Peyer's patch (tissue), 4 donors: ENCODE results near the gene PIK3R5. TPM values are rescaled to one million over a fixed set of nuclear protein-coding genes. Genes with fewer than 3 reads are reported as not detected.

Experiments used
- DNase-seq, 3 donors: peaks; one replicate each; pipeline ENCODE4 v3.0.0-alpha.2; 2017 to 2019
- H3K27ac ChIP-seq, 4 donors: fragments of 200-600 bp; sonication (generic); one replicate each; pipeline ENCODE4 v1.5.1; 2016 to 2019
- H3K27me3 ChIP-seq, 2 donors: fragments of 200-600 bp; sonication (generic); one replicate each; pipeline ENCODE4 v1.5.1; 2019
- H3K36me3 ChIP-seq, 3 donors: fragments of 200-600 bp; sonication (generic); one replicate each; pipeline ENCODE4 v1.5.1; 2016 to 2019
- H3K4me1 ChIP-seq, 4 donors: fragments of 200-600 bp; sonication (generic); one replicate each; pipeline ENCODE4 v1.5.1; 2016 to 2019
- H3K4me3 ChIP-seq, 4 donors: fragments of 200-600 bp; sonication (generic); 1 replicate in 3 of 4; 2 replicates in 1 of 4; pipeline ENCODE4 v1.5.1; 2016 to 2019; ENCODE audit warnings: mild to moderate bottlenecking in 1 of 4
- H3K9me3 ChIP-seq, 4 donors: fragments of 200-600 bp; sonication (generic); one replicate each; pipeline ENCODE4 v1.5.1; 2016 to 2019; ENCODE audit warnings: mild to moderate bottlenecking in 1 of 4
- CTCF ChIP-seq, 6 experiments: fragments of 450-650 bp in 4 of 6; fragments of 200-600 bp in 2 of 6; sonication (generic) in 1 of 6; IDR thresholded peaks; one replicate each; pipeline ENCODE4 v1.5.1; 2017 to 2019; ENCODE audit warnings: antibody characterized with exemption in 6 of 6, mild to moderate bottlenecking in 3 of 6, moderate library complexity in 1 of 6
- POLR2A ChIP-seq, 2 donors: fragments of 450-650 bp; IDR thresholded peaks; one replicate each; pipeline ENCODE4 v1.5.1; 2017; ENCODE audit warnings: antibody characterized with exemption in 2 of 2, mild to moderate bottlenecking in 2 of 2, moderate library complexity in 2 of 2
- total RNA-seq, 4 donors: library from RNA; depleted of rRNA; stranded (reverse); fragments of >200 nt; gene quantifications; one replicate each; pipeline ENCODE4 v1.1.0, GENCODE V29; 2016

PIK3R5 gene
- total RNA-seq, 4 donors from 2014 or later, result 6.3 to 74.3 (median 10.3) TPM

- Histone ChIP-seq H3K27me3 (peaks cover 0 to 5% of the 10 kb centered on the region in 2 donors), H3K36me3 (no peaks in the 10 kb centered on the region), H3K4me1 (no peaks in the 10 kb centered on the region), H3K4me3 (no peak overlapping the region), H3K9me3 (no peaks in the 10 kb centered on the region), H3K27ac (no peak overlapping the region)
- no peak for DNase-seq
- TF ChIP-seq POLR2A (IDR thresholded peaks at IDR 0.05), result no peak
- TF ChIP-seq CTCF (IDR thresholded peaks at IDR 0.05), result no peak
Observed at GRCh38 chr17:8875436-8875835, 90.1 kb downstream of the PIK3R5 start.

GRCh38 chr17:8873801-8874715, 91.4 kb downstream of the PIK3R5 start:
- TF ChIP-seq CTCF (IDR thresholded peaks at IDR 0.05) (no peak), POLR2A (IDR thresholded peaks at IDR 0.05) (no peak)
- Histone ChIP-seq H3K4me3 (no peak overlapping the region), H3K36me3 (no peaks in the 10 kb centered on the region), H3K9me3 (no peaks in the 10 kb centered on the region), H3K27me3 (peaks cover 0 to 5% of the 10 kb centered on the region in 2 donors), H3K27ac (no peak overlapping the region), H3K4me1 (no peaks in the 10 kb centered on the region)
- DNase-seq, result no peak

DNA sequence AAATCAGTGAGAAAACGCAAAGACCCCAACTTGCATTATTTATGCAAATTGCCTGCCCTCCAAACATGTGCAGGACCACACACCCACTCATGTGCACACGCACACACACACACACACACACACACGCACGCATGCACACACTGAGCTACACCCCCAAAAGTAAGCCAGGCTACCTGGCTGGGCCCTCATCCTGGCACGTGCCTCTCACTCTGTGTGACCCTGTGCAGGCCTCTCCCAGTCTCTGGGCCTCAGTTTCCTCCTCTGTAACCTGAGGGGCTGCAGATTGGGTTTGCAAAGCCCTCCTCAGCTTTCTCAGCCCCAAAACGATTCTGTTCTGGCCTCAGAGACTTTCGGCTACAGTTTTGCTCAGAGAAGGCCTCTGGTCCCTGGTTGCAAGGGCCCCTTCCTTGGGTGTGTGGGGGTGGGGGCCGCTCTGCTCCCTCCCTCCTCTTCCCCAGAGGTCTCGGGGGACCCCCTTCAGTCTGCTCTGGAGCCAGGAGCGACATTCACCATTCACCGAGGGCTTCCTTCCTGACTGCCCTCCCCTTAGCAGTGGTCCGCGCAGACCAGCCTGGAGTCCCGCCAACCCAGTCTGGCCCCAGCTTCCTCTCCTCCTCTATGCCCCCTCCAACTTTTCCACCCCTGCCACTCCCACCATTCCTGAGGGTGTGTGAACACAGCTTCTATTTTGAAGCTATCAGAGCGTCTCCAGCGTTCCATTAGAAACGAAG, 92.6 kb downstream of the PIK3R5 start:
- Histone ChIP-seq H3K9me3 (no peaks in the 10 kb centered on the region), H3K27ac (no peak overlapping the region), H3K36me3 (no peaks in the 10 kb centered on the region), H3K4me1 (no peaks in the 10 kb centered on the region), H3K27me3 (peaks cover 0 to 5% of the 10 kb centered on the region in 2 donors), H3K4me3 (no peak overlapping the region)
- no peak for DNase-seq
- TF ChIP-seq POLR2A (IDR thresholded peaks at IDR 0.05) (no peak), CTCF (IDR thresholded peaks at IDR 0.05) (no peak)

GRCh38 chr17:8872036-8872704, 93.3 kb downstream of the PIK3R5 start:
- DNase-seq, result no peak
- Histone ChIP-seq H3K27ac (no peak overlapping the region), H3K9me3 (no peaks in the 10 kb centered on the region), H3K36me3 (no peaks in the 10 kb centered on the region), H3K27me3 (peaks cover 0 to 5% of the 10 kb centered on the region in 2 donors), H3K4me3 (no peak overlapping the region), H3K4me1 (no peaks in the 10 kb centered on the region)
- TF ChIP-seq POLR2A (IDR thresholded peaks at IDR 0.05), result no peak
- TF ChIP-seq CTCF (IDR thresholded peaks at IDR 0.05), result no peak

DNA sequence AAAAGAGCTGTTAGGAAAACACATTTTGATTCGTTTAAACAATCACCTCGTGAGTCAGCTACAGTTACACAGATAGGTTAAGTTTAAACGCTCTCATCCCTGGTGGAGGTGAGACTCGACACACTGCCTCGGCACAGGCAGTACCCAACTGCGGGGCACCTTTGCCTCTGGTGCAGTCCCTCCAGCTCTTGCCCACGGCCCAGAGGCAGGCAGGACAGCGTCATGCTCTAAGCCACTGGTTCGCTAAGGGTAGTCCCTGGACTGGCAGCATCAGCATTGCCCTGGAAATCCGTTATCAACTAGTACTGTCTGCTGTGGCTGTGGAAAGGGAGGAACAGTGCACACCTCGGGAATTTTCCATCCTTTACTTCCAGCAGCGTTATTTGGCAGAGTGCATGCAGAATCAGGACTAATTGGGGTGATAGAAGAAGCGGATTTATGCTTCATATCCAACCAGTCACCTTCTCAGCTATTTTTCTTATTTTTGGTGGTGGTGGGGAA, 94.4 kb downstream of the PIK3R5 start:
- no peak overlapping the region for H3K27ac ChIP-seq
- no peaks in the 10 kb centered on the region for H3K9me3 ChIP-seq
- H3K27me3 ChIP-seq, result peaks cover 0 to 5% of the 10 kb centered on the region in 2 donors
- no peak overlapping the region for H3K4me3 ChIP-seq
- no peaks in the 10 kb centered on the region for H3K36me3 ChIP-seq
- TF ChIP-seq POLR2A (IDR thresholded peaks at IDR 0.05) (no peak), CTCF (IDR thresholded peaks at IDR 0.05) (no peak)
- no peak for DNase-seq
- H3K4me1 ChIP-seq, result no peaks in the 10 kb centered on the region
